Measurements from ENCODE around the gene INAFM1.
A peak's percentile ranks its signal among the peaks of the same experiment; 100 is the strongest.

DNA sequence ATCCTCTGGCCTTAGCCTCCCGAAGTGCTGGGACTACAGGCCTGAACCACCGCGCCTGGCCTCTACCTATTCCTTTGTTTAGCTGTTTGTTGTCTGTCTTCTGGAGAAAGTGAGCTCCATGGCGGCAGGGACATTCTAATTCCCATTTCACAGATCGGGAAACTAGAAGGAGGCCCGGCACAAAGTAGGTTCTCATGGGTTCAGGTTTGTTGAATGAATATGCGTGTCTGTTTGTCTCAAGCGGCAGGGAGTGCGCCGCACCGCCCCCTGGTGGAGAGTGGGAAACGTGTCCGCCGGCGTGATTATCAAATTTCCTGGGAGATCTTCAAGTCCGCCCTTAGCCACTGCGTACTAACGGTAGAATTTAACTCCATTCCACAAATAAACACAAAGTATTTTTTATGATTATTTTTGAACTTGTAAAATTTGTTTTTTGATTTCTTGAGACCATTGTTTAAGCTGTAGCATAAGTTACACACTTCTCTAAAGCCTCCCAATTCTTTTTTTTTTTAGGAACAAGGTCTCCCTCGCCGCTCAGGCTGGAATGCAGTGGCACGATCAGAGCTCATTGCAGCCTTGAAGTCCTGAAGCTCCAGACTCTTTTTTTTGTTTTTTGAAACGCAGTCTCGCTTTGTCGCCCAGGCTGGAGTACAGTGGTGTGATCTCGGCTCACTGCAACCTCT, 27.2 kb upstream of the INAFM1 start:
- TF ChIP-seq, protein P1, sequence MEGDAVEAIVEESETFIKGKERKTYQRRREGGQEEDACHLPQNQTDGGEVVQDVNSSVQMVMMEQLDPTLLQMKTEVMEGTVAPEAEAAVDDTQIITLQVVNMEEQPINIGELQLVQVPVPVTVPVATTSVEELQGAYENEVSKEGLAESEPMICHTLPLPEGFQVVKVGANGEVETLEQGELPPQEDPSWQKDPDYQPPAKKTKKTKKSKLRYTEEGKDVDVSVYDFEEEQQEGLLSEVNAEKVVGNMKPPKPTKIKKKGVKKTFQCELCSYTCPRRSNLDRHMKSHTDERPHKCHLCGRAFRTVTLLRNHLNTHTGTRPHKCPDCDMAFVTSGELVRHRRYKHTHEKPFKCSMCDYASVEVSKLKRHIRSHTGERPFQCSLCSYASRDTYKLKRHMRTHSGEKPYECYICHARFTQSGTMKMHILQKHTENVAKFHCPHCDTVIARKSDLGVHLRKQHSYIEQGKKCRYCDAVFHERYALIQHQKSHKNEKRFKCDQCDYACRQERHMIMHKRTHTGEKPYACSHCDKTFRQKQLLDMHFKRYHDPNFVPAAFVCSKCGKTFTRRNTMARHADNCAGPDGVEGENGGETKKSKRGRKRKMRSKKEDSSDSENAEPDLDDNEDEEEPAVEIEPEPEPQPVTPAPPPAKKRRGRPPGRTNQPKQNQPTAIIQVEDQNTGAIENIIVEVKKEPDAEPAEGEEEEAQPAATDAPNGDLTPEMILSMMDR (IDR thresholded peaks at IDR 0.05), result peak; percentile 92
- no peak for TF ChIP-seq EZH2 (IDR thresholded peaks at IDR 0.05; ENCODE audit: borderline replicate concordance, insufficient read depth, low read depth, low read length, poor library complexity, severe bottlenecking)

Data from B cell (primary cell).